ENCODE results near the gene GBF1. TPM values are rescaled to one million over a fixed set of nuclear protein-coding genes. Genes with fewer than 3 reads are reported as not detected.

The GBF1 gene
- total RNA-seq, 1 experiment from 2014 or later = 28.3 TPM

DNA sequence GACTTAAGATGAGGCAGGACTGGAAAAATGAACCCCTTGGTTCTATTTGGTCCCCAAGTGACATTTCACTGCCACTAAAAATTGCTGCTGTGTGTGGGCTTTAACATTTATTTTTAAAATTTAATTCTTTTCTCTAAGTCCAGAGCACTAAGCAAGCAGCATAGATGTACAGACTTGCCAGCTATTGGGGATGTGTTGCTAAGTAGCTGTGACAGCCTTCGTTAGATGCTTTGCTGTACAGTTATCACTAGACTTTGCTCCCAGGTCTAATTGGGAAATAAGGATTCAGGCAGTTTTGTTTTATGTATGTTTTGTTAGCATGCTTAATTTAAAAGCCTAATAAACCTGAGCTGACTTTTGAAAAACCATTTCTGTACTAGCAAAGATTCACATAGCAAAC, 51.8 kb downstream of the GBF1 start:
- Histone ChIP-seq H3K4me1 (replicated peaks; ENCODE audit: insufficient read depth) (no peaks in the 10 kb centered on the region), H3K79me2 (ENCODE audit: low read depth) (no peaks in the 10 kb centered on the region), H3K27ac (no peak overlapping the region), H3F3A (ENCODE audit: insufficient read depth, low read depth) (no peaks in the 10 kb centered on the region), H4K20me1 (ENCODE audit: insufficient read depth) (peaks cover 9% of the 10 kb centered on the region; the same call in 1 of the 2 replicates), H3K9me3 (ENCODE audit: insufficient read depth, low read depth) (no peaks in the 10 kb centered on the region), H3K9me2 (ENCODE audit: insufficient read depth) (no peaks in the 10 kb centered on the region), H3K4me3 (no peak overlapping the region), H3K36me3 (ENCODE audit: low read depth) (no peaks in the 10 kb centered on the region), H2AFZ (no peak overlapping the region), H3K27me3 (ENCODE audit: insufficient read depth, low read depth) (no peaks in the 10 kb centered on the region), H3K4me2 (no peak overlapping the region)
- BruUV-seq (replicated peaks) = no TSS peak
- intact Hi-C loops (cut with micrococcal nuclease; ENCODE audit: unreplicated experiment) = no loop called here
- ChIA-PET CTCF (interaction anchor here (0.6 kb wide), 1 partner anchor 66 kb away, joined by 3 read pairs; no protein-coding TSS in a partner anchor), POLR2A (ENCODE audit: unreplicated experiment) (no interaction called here)
- TF ChIP-seq EZH2 (IDR thresholded peaks at IDR 0.05; ENCODE audit: low read depth) = no peak
- TF ChIP-seq, protein P1, sequence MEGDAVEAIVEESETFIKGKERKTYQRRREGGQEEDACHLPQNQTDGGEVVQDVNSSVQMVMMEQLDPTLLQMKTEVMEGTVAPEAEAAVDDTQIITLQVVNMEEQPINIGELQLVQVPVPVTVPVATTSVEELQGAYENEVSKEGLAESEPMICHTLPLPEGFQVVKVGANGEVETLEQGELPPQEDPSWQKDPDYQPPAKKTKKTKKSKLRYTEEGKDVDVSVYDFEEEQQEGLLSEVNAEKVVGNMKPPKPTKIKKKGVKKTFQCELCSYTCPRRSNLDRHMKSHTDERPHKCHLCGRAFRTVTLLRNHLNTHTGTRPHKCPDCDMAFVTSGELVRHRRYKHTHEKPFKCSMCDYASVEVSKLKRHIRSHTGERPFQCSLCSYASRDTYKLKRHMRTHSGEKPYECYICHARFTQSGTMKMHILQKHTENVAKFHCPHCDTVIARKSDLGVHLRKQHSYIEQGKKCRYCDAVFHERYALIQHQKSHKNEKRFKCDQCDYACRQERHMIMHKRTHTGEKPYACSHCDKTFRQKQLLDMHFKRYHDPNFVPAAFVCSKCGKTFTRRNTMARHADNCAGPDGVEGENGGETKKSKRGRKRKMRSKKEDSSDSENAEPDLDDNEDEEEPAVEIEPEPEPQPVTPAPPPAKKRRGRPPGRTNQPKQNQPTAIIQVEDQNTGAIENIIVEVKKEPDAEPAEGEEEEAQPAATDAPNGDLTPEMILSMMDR (conservative IDR thresholded peaks at IDR 0.05) = no peak
- no peak for DNase-seq

DNA sequence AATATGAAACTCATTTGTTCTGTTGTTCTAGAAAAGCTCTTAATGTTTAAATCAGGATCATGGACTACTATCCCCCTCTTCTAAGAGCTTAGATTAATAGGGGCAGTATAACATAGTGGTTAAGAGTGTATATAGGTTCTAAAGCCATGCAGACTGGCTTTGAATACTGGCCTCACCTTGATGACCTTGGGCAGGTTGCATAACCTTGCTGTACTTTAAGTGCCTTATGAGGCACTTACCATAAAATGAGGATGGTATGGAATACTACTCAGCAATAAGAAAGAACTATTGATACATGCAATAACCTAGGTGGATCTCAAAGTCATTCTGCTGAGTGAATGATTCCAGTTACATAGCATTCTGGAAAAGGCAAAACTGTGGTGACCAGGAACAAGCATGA, 53.6 kb downstream of the GBF1 start:
- no peaks in the 10 kb centered on the region for H3F3A ChIP-seq (ENCODE audit: insufficient read depth, low read depth)
- no peak overlapping the region for H3K4me2 ChIP-seq
- no TSS peak for BruUV-seq (replicated peaks)
- no peaks in the 10 kb centered on the region for H3K4me1 ChIP-seq (replicated peaks; ENCODE audit: insufficient read depth)
- no peaks in the 10 kb centered on the region for H3K9me2 ChIP-seq (ENCODE audit: insufficient read depth)
- H3K79me2 ChIP-seq (ENCODE audit: low read depth) = no peaks in the 10 kb centered on the region
- DNase-seq = no peak
- peaks cover 6% of the 10 kb centered on the region; the same call in 1 of the 2 replicates for H4K20me1 ChIP-seq (ENCODE audit: insufficient read depth)
- POLR2A ChIA-PET (ENCODE audit: unreplicated experiment) = no interaction called here
- TF ChIP-seq EZH2 (IDR thresholded peaks at IDR 0.05; ENCODE audit: low read depth) = no peak
- TF ChIP-seq, protein P1 (conservative IDR thresholded peaks at IDR 0.05) = no peak
- H2AFZ ChIP-seq = no peak overlapping the region
- no peaks in the 10 kb centered on the region for H3K36me3 ChIP-seq (ENCODE audit: low read depth)
- intact Hi-C loops (cut with micrococcal nuclease; ENCODE audit: unreplicated experiment) = no loop called here
- no peak overlapping the region for H3K4me3 ChIP-seq
- H3K27ac ChIP-seq = no peak overlapping the region
- no peaks in the 10 kb centered on the region for H3K27me3 ChIP-seq (ENCODE audit: insufficient read depth, low read depth)
- no peaks in the 10 kb centered on the region for H3K9me3 ChIP-seq (ENCODE audit: insufficient read depth, low read depth)
- CTCF ChIA-PET = no interaction called here

DNA sequence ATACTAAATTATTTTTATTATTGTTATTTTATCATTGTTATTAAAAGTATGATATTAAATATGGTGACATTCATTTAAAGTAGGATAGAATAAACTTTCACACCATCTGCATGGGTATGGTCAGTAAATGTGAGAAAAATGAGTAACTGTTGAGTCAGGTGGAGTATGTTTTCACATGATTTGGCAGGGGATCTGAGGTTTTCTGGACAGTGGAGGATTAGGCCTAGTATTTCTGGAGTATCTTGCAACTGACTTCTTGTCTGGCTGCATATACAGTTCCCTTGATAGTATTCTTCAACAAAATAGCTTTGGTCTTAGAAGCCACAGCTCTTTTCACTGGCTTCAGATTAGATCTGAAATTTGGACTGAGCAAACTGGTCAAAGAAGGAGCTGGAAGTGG, 54.5 kb downstream of the GBF1 start:
- Histone ChIP-seq H3K9me2 (ENCODE audit: insufficient read depth) (no peaks in the 10 kb centered on the region), H3K4me1 (replicated peaks; ENCODE audit: insufficient read depth) (no peaks in the 10 kb centered on the region), H4K20me1 (ENCODE audit: insufficient read depth) (peaks cover 4% of the 10 kb centered on the region; the same call in 1 of the 2 replicates), H3K4me3 (no peak overlapping the region), H3F3A (ENCODE audit: insufficient read depth, low read depth) (no peaks in the 10 kb centered on the region), H3K27me3 (ENCODE audit: insufficient read depth, low read depth) (no peaks in the 10 kb centered on the region), H2AFZ (no peak overlapping the region), H3K36me3 (ENCODE audit: low read depth) (no peaks in the 10 kb centered on the region), H3K27ac (no peak overlapping the region), H3K79me2 (ENCODE audit: low read depth) (no peaks in the 10 kb centered on the region), H3K4me2 (no peak overlapping the region), H3K9me3 (ENCODE audit: insufficient read depth, low read depth) (no peaks in the 10 kb centered on the region)
- ChIA-PET CTCF (no interaction called here), POLR2A (ENCODE audit: unreplicated experiment) (no interaction called here)
- no peak for DNase-seq
- TF ChIP-seq, protein P1 (conservative IDR thresholded peaks at IDR 0.05) = no peak
- no peak for TF ChIP-seq EZH2 (IDR thresholded peaks at IDR 0.05; ENCODE audit: low read depth)
- BruUV-seq (replicated peaks) = no TSS peak
- intact Hi-C loops (cut with micrococcal nuclease; ENCODE audit: unreplicated experiment) = no loop called here
